Measurements from ENCODE around the gene CYP27C1.
A peak's percentile ranks its signal among the peaks of the same experiment; 100 is the strongest.
"Not testable (repeated sequence)": the region's sequence is repeated elsewhere in the genome, so short reads cannot be mapped to it uniquely, and the experiment has no call there.

Gene CYP27C1

GRCh38 chr2:127237768-127238167, 17.7 kb upstream of the CYP27C1 start:
- not testable (repeated sequence) for H3K36me3 ChIP-seq (ENCODE audit: control insufficient read depth, insufficient read depth, low read length); H3K27ac ChIP-seq (ENCODE audit: low read depth, low read length, severe bottlenecking); H3K4me3 ChIP-seq (ENCODE audit: extremely low read depth, insufficient read depth, low read length, poor library complexity, severe bottlenecking); H3K4me1 ChIP-seq (ENCODE audit: control insufficient read depth, insufficient read depth, low read length, poor library complexity, severe bottlenecking)
- WGBS, 2 experiments (ENCODE audit: insufficient coverage in 2 of 2): 86 to 100% methylated on average over 1 of the region's 2 CpGs
- H3K9me3 ChIP-seq (ENCODE audit: control insufficient read depth, low read length): peaks cover 28% of the 10 kb centered on the region

- Histone ChIP-seq H3K27ac (ENCODE audit: low read depth, low read length, severe bottlenecking) (peak overlapping the region; percentile 5), H3K4me1 (ENCODE audit: control insufficient read depth, insufficient read depth, low read length, poor library complexity, severe bottlenecking) (no peaks in the 10 kb centered on the region), H3K36me3 (ENCODE audit: control insufficient read depth, insufficient read depth, low read length) (no peaks in the 10 kb centered on the region), H3K9me3 (ENCODE audit: control insufficient read depth, low read length) (peaks cover 17% of the 10 kb centered on the region), H3K4me3 (ENCODE audit: extremely low read depth, insufficient read depth, low read length, poor library complexity, severe bottlenecking) (no peak overlapping the region)
- whole genome bisulfite sequencing, 2 experiments (ENCODE audit: insufficient coverage in 2 of 2): 80 to 91% methylated on average over 3 to 4 of the region's 6 CpGs
Observed at GRCh38 chr2:127235082-127235702, 15.1 kb upstream of the CYP27C1 start.

- WGBS, 2 experiments (ENCODE audit: insufficient coverage in 2 of 2): 90 to 97% methylated on average over 3 to 7 of the region's 8 CpGs
- Histone ChIP-seq H3K4me1 (ENCODE audit: control insufficient read depth, insufficient read depth, low read length, poor library complexity, severe bottlenecking) (no peaks in the 10 kb centered on the region), H3K4me3 (ENCODE audit: extremely low read depth, insufficient read depth, low read length, poor library complexity, severe bottlenecking) (no peak overlapping the region), H3K36me3 (ENCODE audit: control insufficient read depth, insufficient read depth, low read length) (no peaks in the 10 kb centered on the region), H3K9me3 (ENCODE audit: control insufficient read depth, low read length) (peaks cover 17% of the 10 kb centered on the region), H3K27ac (ENCODE audit: low read depth, low read length, severe bottlenecking) (no peak overlapping the region)
Observed at GRCh38 chr2:127233710-127234109, 13.6 kb upstream of the CYP27C1 start.

GRCh38 chr2:127231130-127231865, 11.2 kb upstream of the CYP27C1 start:
- Histone ChIP-seq H3K9me3 (ENCODE audit: control insufficient read depth, low read length) (peaks cover 6% of the 10 kb centered on the region), H3K4me3 (ENCODE audit: extremely low read depth, insufficient read depth, low read length, poor library complexity, severe bottlenecking) (no peak overlapping the region), H3K27ac (ENCODE audit: low read depth, low read length, severe bottlenecking) (no peak overlapping the region), H3K4me1 (ENCODE audit: control insufficient read depth, insufficient read depth, low read length, poor library complexity, severe bottlenecking) (peaks cover 4% of the 10 kb centered on the region), H3K36me3 (ENCODE audit: control insufficient read depth, insufficient read depth, low read length) (no peaks in the 10 kb centered on the region)
- 94 to 100% methylated on average over 2 of the region's 6 CpGs for WGBS, 2 experiments (ENCODE audit: insufficient coverage in 2 of 2)

- peaks cover 20% of the 10 kb centered on the region for H3K4me1 ChIP-seq (ENCODE audit: control insufficient read depth, insufficient read depth, low read length, poor library complexity, severe bottlenecking)
- H3K36me3 ChIP-seq (ENCODE audit: control insufficient read depth, insufficient read depth, low read length): no peaks in the 10 kb centered on the region
- H3K27ac ChIP-seq (ENCODE audit: low read depth, low read length, severe bottlenecking): no peak overlapping the region
- H3K9me3 ChIP-seq (ENCODE audit: control insufficient read depth, low read length): peaks cover 5% of the 10 kb centered on the region
- H3K4me3 ChIP-seq (ENCODE audit: extremely low read depth, insufficient read depth, low read length, poor library complexity, severe bottlenecking): no peak overlapping the region
- WGBS, 2 experiments (ENCODE audit: insufficient coverage in 2 of 2): 86 to 100% methylated on average over 2 of the region's 4 CpGs
Observed at GRCh38 chr2:127229555-127229954, 9.5 kb upstream of the CYP27C1 start.

- Histone ChIP-seq H3K9me3 (ENCODE audit: control insufficient read depth, low read length) (peaks cover 5% of the 10 kb centered on the region), H3K4me3 (ENCODE audit: extremely low read depth, insufficient read depth, low read length, poor library complexity, severe bottlenecking) (no peak overlapping the region), H3K36me3 (ENCODE audit: control insufficient read depth, insufficient read depth, low read length) (no peaks in the 10 kb centered on the region), H3K27ac (ENCODE audit: low read depth, low read length, severe bottlenecking) (no peak overlapping the region), H3K4me1 (ENCODE audit: control insufficient read depth, insufficient read depth, low read length, poor library complexity, severe bottlenecking) (peaks cover 20% of the 10 kb centered on the region)
- 96 to 98% methylated on average over 3 to 5 of the region's 5 CpGs for WGBS, 2 experiments (ENCODE audit: insufficient coverage in 2 of 2)
Observed at GRCh38 chr2:127228102-127228501, 8.0 kb upstream of the CYP27C1 start.

- WGBS, 2 experiments (ENCODE audit: insufficient coverage in 2 of 2): 100% methylated on average over 1 of the region's 5 CpGs
- H3K9me3 ChIP-seq (ENCODE audit: control insufficient read depth, low read length); H3K36me3 ChIP-seq (ENCODE audit: control insufficient read depth, insufficient read depth, low read length); H3K4me3 ChIP-seq (ENCODE audit: extremely low read depth, insufficient read depth, low read length, poor library complexity, severe bottlenecking): not testable (repeated sequence)
- H3K27ac ChIP-seq (ENCODE audit: low read depth, low read length, severe bottlenecking): peak overlapping the region; percentile 82
- peaks cover 22% of the 10 kb centered on the region for H3K4me1 ChIP-seq (ENCODE audit: control insufficient read depth, insufficient read depth, low read length, poor library complexity, severe bottlenecking)
Observed at GRCh38 chr2:127227264-127227660, 7.2 kb upstream of the CYP27C1 start.

GRCh38 chr2:127226520-127227263, 6.6 kb upstream of the CYP27C1 start:
- Histone ChIP-seq H3K4me1 (ENCODE audit: control insufficient read depth, insufficient read depth, low read length, poor library complexity, severe bottlenecking) (peaks cover 22% of the 10 kb centered on the region), H3K4me3 (ENCODE audit: extremely low read depth, insufficient read depth, low read length, poor library complexity, severe bottlenecking) (no peak overlapping the region), H3K9me3 (ENCODE audit: control insufficient read depth, low read length) (peaks cover 5% of the 10 kb centered on the region), H3K36me3 (ENCODE audit: control insufficient read depth, insufficient read depth, low read length) (no peaks in the 10 kb centered on the region), H3K27ac (ENCODE audit: low read depth, low read length, severe bottlenecking) (peak overlapping the region; percentile 82)
- WGBS, 2 experiments (ENCODE audit: insufficient coverage in 2 of 2): 45 to 66% methylated on average over 7 to 9 of the region's 10 CpGs

GRCh38 chr2:127226132-127226519, 6.0 kb upstream of the CYP27C1 start:
- no peak overlapping the region for H3K4me3 ChIP-seq (ENCODE audit: extremely low read depth, insufficient read depth, low read length, poor library complexity, severe bottlenecking)
- H3K4me1 ChIP-seq (ENCODE audit: control insufficient read depth, insufficient read depth, low read length, poor library complexity, severe bottlenecking): peaks cover 22% of the 10 kb centered on the region
- H3K9me3 ChIP-seq (ENCODE audit: control insufficient read depth, low read length): peaks cover 5% of the 10 kb centered on the region
- H3K27ac ChIP-seq (ENCODE audit: low read depth, low read length, severe bottlenecking): peak overlapping the region; percentile 82
- 84 to 98% methylated on average over 5 to 9 of the region's 9 CpGs for WGBS, 2 experiments (ENCODE audit: insufficient coverage in 2 of 2)
- H3K36me3 ChIP-seq (ENCODE audit: control insufficient read depth, insufficient read depth, low read length): no peaks in the 10 kb centered on the region

- Histone ChIP-seq H3K9me3 (ENCODE audit: control insufficient read depth, low read length) (peaks cover 5% of the 10 kb centered on the region), H3K27ac (ENCODE audit: low read depth, low read length, severe bottlenecking) (peak overlapping the region; percentile 38), H3K4me1 (ENCODE audit: control insufficient read depth, insufficient read depth, low read length, poor library complexity, severe bottlenecking) (peaks cover 22% of the 10 kb centered on the region), H3K4me3 (ENCODE audit: extremely low read depth, insufficient read depth, low read length, poor library complexity, severe bottlenecking) (no peak overlapping the region), H3K36me3 (ENCODE audit: control insufficient read depth, insufficient read depth, low read length) (no peaks in the 10 kb centered on the region)
- 82 to 90% methylated on average over 8 to 11 of the region's 12 CpGs for WGBS, 2 experiments (ENCODE audit: insufficient coverage in 2 of 2)
Observed at GRCh38 chr2:127225186-127225960, 5.3 kb upstream of the CYP27C1 start.

All from mesodermal cell (in vitro differentiated cells).